GM19023 (cell line): ENCODE results near the gene IGF2.

Experiments
- ATAC-seq: cut with Tn5 transposase; IDR thresholded peaks from one replicate; pipeline ENCODE4 v1.9.1; 2021; ENCODE audit warnings: mild to moderate bottlenecking, moderate library complexity; ENCODE audit not compliant: unreplicated experiment

Gene IGF2

GRCh38 chr11:2104524-2105440 is 34.4 kb downstream of the IGF2 start:
- ATAC-seq: no peak

GRCh38 chr11:2103668-2104523 is 35.3 kb downstream of the IGF2 start:
- no peak for ATAC-seq

- ATAC-seq: no peak
Measured at GRCh38 chr11:2102883-2103213, 36.3 kb downstream of the IGF2 start.

GRCh38 chr11:2102132-2102882 is 36.9 kb downstream of the IGF2 start:
- no peak for ATAC-seq

- no peak for ATAC-seq
Measured at GRCh38 chr11:2101171-2101675, 38.0 kb downstream of the IGF2 start.

GRCh38 chr11:2100361-2101170 is 38.6 kb downstream of the IGF2 start:
- no peak for ATAC-seq

GRCh38 chr11:2099516-2100349 is 39.5 kb downstream of the IGF2 start:
- ATAC-seq: no peak

GRCh38 chr11:2098691-2099515 is 40.3 kb downstream of the IGF2 start:
- ATAC-seq: no peak

- ATAC-seq: no peak
Measured at GRCh38 chr11:2097998-2098690, 41.0 kb downstream of the IGF2 start.

GRCh38 chr11:2097356-2097997 is 41.7 kb downstream of the IGF2 start:
- no peak for ATAC-seq

GRCh38 chr11:2096919-2097301 is 42.3 kb downstream of the IGF2 start:
- ATAC-seq: no peak

GRCh38 chr11:2096011-2096918 is 42.9 kb downstream of the IGF2 start:
- ATAC-seq: no peak

GRCh38 chr11:2095542-2095941 is 43.6 kb downstream of the IGF2 start:
- no peak for ATAC-seq

- no peak for ATAC-seq
Measured at GRCh38 chr11:2095198-2095520, 44.0 kb downstream of the IGF2 start.

GRCh38 chr11:2094354-2095197 is 44.6 kb downstream of the IGF2 start:
- no peak for ATAC-seq
